Right cardiac atrium (tissue), 5 donors: ENCODE data around the gene ARMC9. TPM values are rescaled to one million over a fixed set of nuclear protein-coding genes. Genes with fewer than 3 reads are reported as not detected.

ENCODE experiments used
- ATAC-seq, 2 donors: fragments of 200-7000 bp; cut with Tn5 transposase; one replicate each; pipeline versions ENCODE4 v1.8.0 to v1.9.1; 2020; ENCODE audit warnings: moderate library complexity in 2 of 2, mild to moderate bottlenecking in 1 of 2
- DNase-seq, 3 donors: peaks; one replicate each; pipeline ENCODE4 v3.0.0-alpha.2; 2020
- H3K27ac ChIP-seq: one replicate; pipeline ENCODE4 v1.5.1; 2013; ENCODE audit warnings: mild to moderate bottlenecking, low read length, control low read depth, moderate library complexity
- H3K27me3 ChIP-seq: one replicate; pipeline ENCODE4 v1.6.1; 2013; ENCODE audit not compliant: control insufficient read depth, insufficient read depth
- H3K4me1 ChIP-seq: one replicate; pipeline ENCODE4 v1.6.1; 2013; ENCODE audit warnings: low read length; ENCODE audit not compliant: control insufficient read depth, insufficient read depth
- H3K4me3 ChIP-seq: one replicate; pipeline ENCODE4 v1.5.1; 2013; ENCODE audit warnings: low read length, control low read depth
- H3K9me3 ChIP-seq: one replicate; pipeline ENCODE4 v1.6.1; 2013; ENCODE audit warnings: low read length; ENCODE audit not compliant: control insufficient read depth
- WGBS: extraction: QIAGEN DNeasy Blood & Tissue Kit; methylation state at CpG from one replicate; pipeline ENCODE4 v1.1.7; 2013; 5-methylcytosine and 5-hydroxymethylcytosine counted together
- intact Hi-C, 4 donors: fragments of 100-400 bp; cut with DNase I; formaldehyde crosslinking; loops; one replicate each; pipeline versions ENCODE4 v1.11.0 to v1.14.0; 2022 to 2023
- polyA plus RNA-seq: library from polyadenylated mRNA; stranded (reverse); fragments of 200-250 nt; gene quantifications from one replicate; pipeline ENCODE4 v1.2.3, GENCODE V29; 2013
- total RNA-seq, 4 donors: library from RNA; stranded (reverse); fragmentation: NEBNext Ultra II Directional; extraction: Animal tissue kit (Norgen Biotek cat#: 25700); gene quantifications; one replicate each; pipeline ENCODE4 v1.2.1, GENCODE V29; 2021
- donor health status: healthy with polysubstance abuse.
- donor health status: DM: no; HTN: yes; CAD: no.
- donor health status: DM: no; HTN: no; CAD: no.
- donor health status: DM: no; HTN: yes; CAD: no; lungs with severe emphysema.
- donor health status: DM: yes; HTN: yes; CAD: no.

The ARMC9 gene
- total and polyA plus RNA-seq, 5 donors, result 1.3 to 6.8 (median 3.8) TPM

GRCh38 chr2:231207734-231208133 lies 9.3 kb downstream of the ARMC9 start:
- Histone ChIP-seq H3K27me3 (no peaks in the 10 kb centered on the region), H3K27ac (no peak overlapping the region), H3K9me3 (no peaks in the 10 kb centered on the region), H3K4me1 (no peaks in the 10 kb centered on the region), H3K4me3 (no peak overlapping the region)
- DNase-seq (no peak), ATAC-seq (no peak)
- WGBS, result 79% methylated on average over 4 of the region's 4 CpGs
- intact Hi-C loops, result no loop called here

GRCh38 chr2:231210782-231211181 lies 12.4 kb downstream of the ARMC9 start:
- Histone ChIP-seq H3K9me3 (no peaks in the 10 kb centered on the region), H3K4me1 (no peaks in the 10 kb centered on the region), H3K27me3 (no peaks in the 10 kb centered on the region), H3K27ac (no peak overlapping the region), H3K4me3 (no peak overlapping the region)
- DNase-seq (no peak), ATAC-seq (no peak)
- intact Hi-C loops, result no loop called here
- 69% methylated on average over 3 of the region's 3 CpGs for WGBS

- H3K27me3 ChIP-seq, result no peaks in the 10 kb centered on the region
- intact Hi-C loops, result no loop called here
- WGBS, result 53% methylated on average over 2 of the region's 2 CpGs
- H3K9me3 ChIP-seq, result no peaks in the 10 kb centered on the region
- ATAC-seq (no peak), DNase-seq (no peak)
- H3K4me3 ChIP-seq, result no peak overlapping the region
- H3K4me1 ChIP-seq, result no peaks in the 10 kb centered on the region
- H3K27ac ChIP-seq, result no peak overlapping the region
These were observed 13.1 kb downstream of the ARMC9 start for GRCh38 chr2:231211486-231211885.

GRCh38 chr2:231212329-231212845 lies 14.0 kb downstream of the ARMC9 start:
- intact Hi-C loops, result no loop called here

GRCh38 chr2:231213931-231214642 lies 15.7 kb downstream of the ARMC9 start:
- Histone ChIP-seq H3K4me1 (no peaks in the 10 kb centered on the region), H3K27ac (no peak overlapping the region), H3K9me3 (no peaks in the 10 kb centered on the region), H3K27me3 (no peaks in the 10 kb centered on the region), H3K4me3 (no peak overlapping the region)
- DNase-seq (no peak), ATAC-seq (no peak)
- 92% methylated on average over 6 of the region's 6 CpGs for WGBS
- intact Hi-C loops, result no loop called here

More at GRCh38 chr2:231212329-231212845, 14.0 kb downstream of the ARMC9 start:
- H3K27me3 ChIP-seq, result no peaks in the 10 kb centered on the region
- H3K4me1 ChIP-seq, result no peaks in the 10 kb centered on the region
- DNase-seq, result no peak
- WGBS, result 86% methylated on average over 6 of the region's 6 CpGs
- H3K27ac ChIP-seq, result no peak overlapping the region
- H3K9me3 ChIP-seq, result no peaks in the 10 kb centered on the region
- no peak for ATAC-seq
- H3K4me3 ChIP-seq, result no peak overlapping the region

GRCh38 chr2:231218366-231218765 lies 19.9 kb downstream of the ARMC9 start:
- H3K27me3 ChIP-seq, result no peaks in the 10 kb centered on the region
- no peak overlapping the region for H3K4me3 ChIP-seq
- WGBS, result 82% methylated on average over 3 of the region's 3 CpGs
- DNase-seq, result no peak
- no peaks in the 10 kb centered on the region for H3K4me1 ChIP-seq
- no peaks in the 10 kb centered on the region for H3K9me3 ChIP-seq
- ATAC-seq, result no peak
- intact Hi-C loops, result no loop called here
- H3K27ac ChIP-seq, result no peak overlapping the region

- WGBS, result 76% methylated on average over 3 of the region's 3 CpGs
- Histone ChIP-seq H3K4me1 (no peaks in the 10 kb centered on the region), H3K27me3 (no peaks in the 10 kb centered on the region), H3K4me3 (no peak overlapping the region), H3K9me3 (no peaks in the 10 kb centered on the region), H3K27ac (no peak overlapping the region)
- intact Hi-C loops, result no loop called here
- ATAC-seq (no peak), DNase-seq (no peak)
These were observed 20.9 kb downstream of the ARMC9 start for GRCh38 chr2:231219289-231219688.

- H3K9me3 ChIP-seq, result no peaks in the 10 kb centered on the region
- WGBS, result 94% methylated on average over 3 of the region's 3 CpGs
- no peak for DNase-seq
- intact Hi-C loops, result loop anchor here in 1 of 4 donors (10.0 kb wide), 1 partner anchor 73 kb away; no protein-coding TSS in a partner anchor
- H3K4me3 ChIP-seq, result no peak overlapping the region
- H3K27ac ChIP-seq, result no peak overlapping the region
- H3K27me3 ChIP-seq, result no peaks in the 10 kb centered on the region
- no peak for ATAC-seq
- H3K4me1 ChIP-seq, result no peaks in the 10 kb centered on the region
These were observed 23.3 kb downstream of the ARMC9 start for GRCh38 chr2:231221761-231222160.

- Histone ChIP-seq H3K27ac (no peak overlapping the region), H3K4me1 (no peaks in the 10 kb centered on the region), H3K27me3 (no peaks in the 10 kb centered on the region), H3K9me3 (no peaks in the 10 kb centered on the region), H3K4me3 (no peak overlapping the region)
- ATAC-seq (no peak), DNase-seq (no peak)
- intact Hi-C loops, result loop anchor here in 1 of 4 donors (10.0 kb wide), 1 partner anchor 72 kb away; no protein-coding TSS in a partner anchor
- 72% methylated on average over 7 of the region's 7 CpGs for WGBS
These were observed 24.0 kb downstream of the ARMC9 start for GRCh38 chr2:231222318-231223000.

- WGBS, result 83% methylated on average over 3 of the region's 3 CpGs
These were observed 24.6 kb downstream of the ARMC9 start for GRCh38 chr2:231223001-231223375.

GRCh38 chr2:231223458-231223976 lies 25.1 kb downstream of the ARMC9 start:
- DNase-seq (no peak), ATAC-seq (no peak)
- Histone ChIP-seq H3K4me3 (no peak overlapping the region), H3K4me1 (no peaks in the 10 kb centered on the region), H3K27ac (no peak overlapping the region), H3K27me3 (no peaks in the 10 kb centered on the region), H3K9me3 (no peaks in the 10 kb centered on the region)
- intact Hi-C loops, result loop anchor here in 1 of 4 donors (10.0 kb wide), 1 partner anchor 71 kb away; no protein-coding TSS in a partner anchor
- 70% methylated on average over 6 of the region's 6 CpGs for WGBS

More at GRCh38 chr2:231223001-231223375, 24.6 kb downstream of the ARMC9 start:
- intact Hi-C loops, result loop anchor here in 1 of 4 donors (10.0 kb wide), 1 partner anchor 72 kb away; no protein-coding TSS in a partner anchor
- Histone ChIP-seq H3K27me3 (no peaks in the 10 kb centered on the region), H3K27ac (no peak overlapping the region), H3K4me3 (no peak overlapping the region), H3K4me1 (no peaks in the 10 kb centered on the region), H3K9me3 (no peaks in the 10 kb centered on the region)
- ATAC-seq (no peak), DNase-seq (no peak)
